ENCODE results near the gene ZBTB12.

DNA sequence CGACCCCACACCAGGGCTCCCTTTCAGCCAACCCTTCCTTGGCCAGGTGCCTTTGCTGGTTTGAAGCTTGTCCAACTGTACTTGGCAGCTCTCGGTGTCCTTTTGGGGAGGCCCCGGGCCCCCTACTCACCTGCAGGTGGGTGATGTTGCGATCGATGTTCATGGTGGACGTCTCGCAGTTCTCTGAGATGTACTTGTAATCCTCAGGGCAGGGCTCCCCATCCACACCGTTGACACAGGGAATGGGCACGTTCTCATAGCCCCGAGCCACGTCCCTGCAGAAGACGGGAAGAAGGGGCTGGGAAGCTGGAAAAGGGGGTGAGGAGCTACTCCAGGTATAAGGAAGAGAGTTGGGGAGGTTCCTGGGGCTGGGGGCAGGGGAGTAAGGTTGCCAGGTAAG lies 18.2 kb downstream of the ZBTB12 start:
- TF ChIP-seq, protein P1, sequence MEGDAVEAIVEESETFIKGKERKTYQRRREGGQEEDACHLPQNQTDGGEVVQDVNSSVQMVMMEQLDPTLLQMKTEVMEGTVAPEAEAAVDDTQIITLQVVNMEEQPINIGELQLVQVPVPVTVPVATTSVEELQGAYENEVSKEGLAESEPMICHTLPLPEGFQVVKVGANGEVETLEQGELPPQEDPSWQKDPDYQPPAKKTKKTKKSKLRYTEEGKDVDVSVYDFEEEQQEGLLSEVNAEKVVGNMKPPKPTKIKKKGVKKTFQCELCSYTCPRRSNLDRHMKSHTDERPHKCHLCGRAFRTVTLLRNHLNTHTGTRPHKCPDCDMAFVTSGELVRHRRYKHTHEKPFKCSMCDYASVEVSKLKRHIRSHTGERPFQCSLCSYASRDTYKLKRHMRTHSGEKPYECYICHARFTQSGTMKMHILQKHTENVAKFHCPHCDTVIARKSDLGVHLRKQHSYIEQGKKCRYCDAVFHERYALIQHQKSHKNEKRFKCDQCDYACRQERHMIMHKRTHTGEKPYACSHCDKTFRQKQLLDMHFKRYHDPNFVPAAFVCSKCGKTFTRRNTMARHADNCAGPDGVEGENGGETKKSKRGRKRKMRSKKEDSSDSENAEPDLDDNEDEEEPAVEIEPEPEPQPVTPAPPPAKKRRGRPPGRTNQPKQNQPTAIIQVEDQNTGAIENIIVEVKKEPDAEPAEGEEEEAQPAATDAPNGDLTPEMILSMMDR (IDR thresholded peaks at IDR 0.05 in 8 of 11, conservative IDR thresholded peaks at IDR 0.05 in 3 of 11), result no peak
- no peak for TF ChIP-seq POLR2AphosphoS5 (IDR thresholded peaks at IDR 0.05)
- no peak for TF ChIP-seq POLR2A (IDR thresholded peaks at IDR 0.05)

Data from spleen (tissue), 7 donors.